Panc1 (cell line): ENCODE data around the gene ZNF775. TPM values are rescaled to one million over a fixed set of nuclear protein-coding genes. Genes with fewer than 3 reads are reported as not detected.

ENCODE experiments used
- ATAC-seq: fragments of 200-7000 bp; cut with Tn5 transposase; 2 replicates; pipeline ENCODE4 v1.9.1; 2020; ENCODE audit warnings: mild to moderate bottlenecking, moderate library complexity
- BruUV-seq: library from RNA; stranded (reverse); fragments of 400-500 nt; replicated peaks from 2 replicates; lab custom pipeline; 2021; lab: Mats Ljungman, UMichigan
- CTCF ChIA-PET: fragments of 300-600 bp; sonication (Branson Sonifier 250); formaldehyde crosslinking; loops from one replicate; lab custom pipeline; 2022; ENCODE audit warnings: antibody characterized with exemption; lab: Charles Lee
- POLR2A ChIA-PET: fragments of 300-600 bp; sonication (Branson Sonifier 250); formaldehyde crosslinking; loops from one replicate; lab custom pipeline; 2022; ENCODE audit warnings: antibody characterized with exemption; lab: Charles Lee
- DNase-seq: peaks from one replicate; pipeline ENCODE4 v3.0.0-alpha.2; 2010; ENCODE audit warnings: low read depth, low spot score
- H3K27ac ChIP-seq: 2 replicates; pipeline ENCODE4 v1.5.1; 2011; ENCODE audit warnings: mild to moderate bottlenecking, low read length, inconsistent platforms
- H3K27me3 ChIP-seq: fragments of 200-500 bp; sonication (Bioruptor generic); 2 replicates; pipeline ENCODE4 v1.6.0; 2014; ENCODE audit warnings: low read length, inconsistent platforms; ENCODE audit not compliant: control insufficient read depth, insufficient read depth
- H3K36me3 ChIP-seq: fragments of 200-500 bp; sonication (Bioruptor generic); 2 replicates; pipeline ENCODE4 v1.5.1; 2014; ENCODE audit warnings: inconsistent platforms, mild to moderate bottlenecking, low read length, moderate library complexity; ENCODE audit not compliant: control insufficient read depth, insufficient read depth
- H3K4me1 ChIP-seq: 2 replicates; pipeline ENCODE4 v1.5.1; 2011; ENCODE audit warnings: inconsistent platforms, mild to moderate bottlenecking, low read length, moderate library complexity; ENCODE audit not compliant: control insufficient read depth, insufficient read depth
- H3K4me3 ChIP-seq, 2 experiments: 2 replicates each; pipeline ENCODE4 v1.5.1; 2011 to 2012; ENCODE audit warnings: low read depth in 2 of 2, low read length in 2 of 2, mild to moderate bottlenecking in 2 of 2, inconsistent platforms in 1 of 2, moderate library complexity in 1 of 2
- H3K9me3 ChIP-seq: fragments of 200-500 bp; sonication (Bioruptor generic); 2 replicates; pipeline ENCODE4 v1.5.1; 2014; ENCODE audit warnings: low read depth, mild to moderate bottlenecking, inconsistent platforms, low read length, moderate library complexity; ENCODE audit not compliant: control insufficient read depth, insufficient read depth
- POLR2AphosphoS5 ChIP-seq: IDR thresholded peaks from 2 replicates; pipeline ENCODE4 v1.6.1; 2012; ENCODE audit warnings: mild to moderate bottlenecking, low read depth, low read length, moderate library complexity
- SIN3A ChIP-seq: IDR thresholded peaks from 2 replicates; pipeline ENCODE4 v1.6.1; 2012; ENCODE audit warnings: low read depth, mild to moderate bottlenecking, low read length, moderate library complexity, borderline replicate concordance; ENCODE audit not compliant: insufficient read depth
- TCF7L2 ChIP-seq: IDR thresholded peaks from 2 replicates; pipeline ENCODE4 v1.6.1; 2011; ENCODE audit warnings: mild to moderate bottlenecking, low read depth, low read length, inconsistent platforms
- in situ Hi-C: cut with HindIII; loops from 2 replicates; pipeline ENCODE4 v1.10.0; 2016; ENCODE audit warnings: low sequenced_read_pairs, low pct_unique_long_range_greater_than_20kb
- intact Hi-C: fragments of 100-400 bp; cut with micrococcal nuclease; formaldehyde crosslinking; loops from one replicate; pipeline ENCODE4 v1.10.0; 2022; ENCODE audit not compliant: unreplicated experiment
- total RNA-seq: library from RNA; stranded (reverse); gene quantifications from one replicate; pipeline ENCODE4 v1.2.1, GENCODE V29; 2021; ENCODE audit not compliant: unreplicated experiment
- TF ChIP-seq, protein P1 (sequence below): fragments of 450-650 bp; IDR thresholded peaks from 2 replicates; pipeline ENCODE4 v1.5.1; 2017; ENCODE audit warnings: mild to moderate bottlenecking
- TF ChIP-seq, protein P2 (sequence below), 2 experiments: IDR thresholded peaks; 2 replicates each; pipeline ENCODE4 v1.6.1; 2011 to 2012; ENCODE audit warnings: low read depth in 2 of 2, control low read depth in 1 of 2, low read length in 1 of 2, mild to moderate bottlenecking in 1 of 2, moderate library complexity in 1 of 2; ENCODE audit not compliant: insufficient read depth in 1 of 2

Gene ZNF775
- total RNA-seq, 1 experiment from 2014 or later: 14.7 TPM

DNA sequence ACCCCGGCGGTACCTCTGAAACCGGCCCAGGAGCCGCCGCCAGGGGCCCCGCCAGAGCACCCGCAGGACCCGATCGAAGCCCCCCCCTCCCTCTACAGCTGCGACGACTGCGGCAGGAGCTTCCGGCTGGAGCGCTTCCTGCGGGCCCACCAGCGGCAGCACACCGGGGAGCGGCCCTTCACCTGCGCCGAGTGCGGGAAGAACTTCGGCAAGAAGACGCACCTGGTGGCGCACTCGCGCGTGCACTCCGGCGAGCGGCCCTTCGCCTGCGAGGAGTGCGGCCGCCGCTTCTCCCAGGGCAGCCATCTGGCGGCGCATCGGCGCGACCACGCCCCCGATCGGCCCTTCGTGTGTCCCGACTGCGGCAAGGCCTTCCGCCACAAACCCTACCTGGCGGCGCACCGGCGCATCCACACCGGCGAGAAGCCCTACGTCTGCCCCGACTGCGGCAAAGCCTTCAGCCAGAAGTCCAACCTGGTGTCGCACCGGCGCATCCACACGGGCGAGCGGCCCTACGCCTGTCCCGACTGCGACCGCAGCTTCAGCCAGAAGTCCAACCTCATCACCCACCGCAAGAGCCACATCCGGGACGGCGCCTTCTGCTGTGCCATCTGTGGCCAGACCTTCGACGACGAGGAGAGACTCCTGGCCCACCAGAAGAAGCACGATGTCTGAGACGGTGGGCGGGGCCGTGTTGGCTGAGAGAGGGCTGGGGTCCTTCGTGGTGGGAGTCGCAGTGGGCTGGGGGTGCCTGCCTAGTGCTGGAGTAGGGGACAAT, 6.7 kb upstream of the ZNF775 start:
- H3K4me1 ChIP-seq: peaks cover 52% of the 10 kb centered on the region
- no peak overlapping the region for H3K27ac ChIP-seq
- ChIA-PET CTCF (no interaction called here), POLR2A (no interaction called here)
- H3K27me3 ChIP-seq: no peaks in the 10 kb centered on the region
- in situ Hi-C loops (no loop called here), intact Hi-C loops (no loop called here)
- DNase-seq: no peak
- no peak overlapping the region for H3K4me3 ChIP-seq
- no TSS peak for BruUV-seq
- H3K36me3 ChIP-seq: peaks cover 9% of the 10 kb centered on the region
- ATAC-seq: no peak
- no peaks in the 10 kb centered on the region for H3K9me3 ChIP-seq
- TF ChIP-seq SIN3A (no peak), TCF7L2 (no peak), POLR2AphosphoS5 (no peak)
- TF ChIP-seq, protein P1, sequence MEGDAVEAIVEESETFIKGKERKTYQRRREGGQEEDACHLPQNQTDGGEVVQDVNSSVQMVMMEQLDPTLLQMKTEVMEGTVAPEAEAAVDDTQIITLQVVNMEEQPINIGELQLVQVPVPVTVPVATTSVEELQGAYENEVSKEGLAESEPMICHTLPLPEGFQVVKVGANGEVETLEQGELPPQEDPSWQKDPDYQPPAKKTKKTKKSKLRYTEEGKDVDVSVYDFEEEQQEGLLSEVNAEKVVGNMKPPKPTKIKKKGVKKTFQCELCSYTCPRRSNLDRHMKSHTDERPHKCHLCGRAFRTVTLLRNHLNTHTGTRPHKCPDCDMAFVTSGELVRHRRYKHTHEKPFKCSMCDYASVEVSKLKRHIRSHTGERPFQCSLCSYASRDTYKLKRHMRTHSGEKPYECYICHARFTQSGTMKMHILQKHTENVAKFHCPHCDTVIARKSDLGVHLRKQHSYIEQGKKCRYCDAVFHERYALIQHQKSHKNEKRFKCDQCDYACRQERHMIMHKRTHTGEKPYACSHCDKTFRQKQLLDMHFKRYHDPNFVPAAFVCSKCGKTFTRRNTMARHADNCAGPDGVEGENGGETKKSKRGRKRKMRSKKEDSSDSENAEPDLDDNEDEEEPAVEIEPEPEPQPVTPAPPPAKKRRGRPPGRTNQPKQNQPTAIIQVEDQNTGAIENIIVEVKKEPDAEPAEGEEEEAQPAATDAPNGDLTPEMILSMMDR: no peak
- TF ChIP-seq, protein P2, sequence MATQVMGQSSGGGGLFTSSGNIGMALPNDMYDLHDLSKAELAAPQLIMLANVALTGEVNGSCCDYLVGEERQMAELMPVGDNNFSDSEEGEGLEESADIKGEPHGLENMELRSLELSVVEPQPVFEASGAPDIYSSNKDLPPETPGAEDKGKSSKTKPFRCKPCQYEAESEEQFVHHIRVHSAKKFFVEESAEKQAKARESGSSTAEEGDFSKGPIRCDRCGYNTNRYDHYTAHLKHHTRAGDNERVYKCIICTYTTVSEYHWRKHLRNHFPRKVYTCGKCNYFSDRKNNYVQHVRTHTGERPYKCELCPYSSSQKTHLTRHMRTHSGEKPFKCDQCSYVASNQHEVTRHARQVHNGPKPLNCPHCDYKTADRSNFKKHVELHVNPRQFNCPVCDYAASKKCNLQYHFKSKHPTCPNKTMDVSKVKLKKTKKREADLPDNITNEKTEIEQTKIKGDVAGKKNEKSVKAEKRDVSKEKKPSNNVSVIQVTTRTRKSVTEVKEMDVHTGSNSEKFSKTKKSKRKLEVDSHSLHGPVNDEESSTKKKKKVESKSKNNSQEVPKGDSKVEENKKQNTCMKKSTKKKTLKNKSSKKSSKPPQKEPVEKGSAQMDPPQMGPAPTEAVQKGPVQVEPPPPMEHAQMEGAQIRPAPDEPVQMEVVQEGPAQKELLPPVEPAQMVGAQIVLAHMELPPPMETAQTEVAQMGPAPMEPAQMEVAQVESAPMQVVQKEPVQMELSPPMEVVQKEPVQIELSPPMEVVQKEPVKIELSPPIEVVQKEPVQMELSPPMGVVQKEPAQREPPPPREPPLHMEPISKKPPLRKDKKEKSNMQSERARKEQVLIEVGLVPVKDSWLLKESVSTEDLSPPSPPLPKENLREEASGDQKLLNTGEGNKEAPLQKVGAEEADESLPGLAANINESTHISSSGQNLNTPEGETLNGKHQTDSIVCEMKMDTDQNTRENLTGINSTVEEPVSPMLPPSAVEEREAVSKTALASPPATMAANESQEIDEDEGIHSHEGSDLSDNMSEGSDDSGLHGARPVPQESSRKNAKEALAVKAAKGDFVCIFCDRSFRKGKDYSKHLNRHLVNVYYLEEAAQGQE (IDR thresholded peaks at IDR 0.05; ENCODE audit: insufficient read depth in 1 of 2, low read depth in 2 of 2, low read length in 1 of 2): no peak

DNA sequence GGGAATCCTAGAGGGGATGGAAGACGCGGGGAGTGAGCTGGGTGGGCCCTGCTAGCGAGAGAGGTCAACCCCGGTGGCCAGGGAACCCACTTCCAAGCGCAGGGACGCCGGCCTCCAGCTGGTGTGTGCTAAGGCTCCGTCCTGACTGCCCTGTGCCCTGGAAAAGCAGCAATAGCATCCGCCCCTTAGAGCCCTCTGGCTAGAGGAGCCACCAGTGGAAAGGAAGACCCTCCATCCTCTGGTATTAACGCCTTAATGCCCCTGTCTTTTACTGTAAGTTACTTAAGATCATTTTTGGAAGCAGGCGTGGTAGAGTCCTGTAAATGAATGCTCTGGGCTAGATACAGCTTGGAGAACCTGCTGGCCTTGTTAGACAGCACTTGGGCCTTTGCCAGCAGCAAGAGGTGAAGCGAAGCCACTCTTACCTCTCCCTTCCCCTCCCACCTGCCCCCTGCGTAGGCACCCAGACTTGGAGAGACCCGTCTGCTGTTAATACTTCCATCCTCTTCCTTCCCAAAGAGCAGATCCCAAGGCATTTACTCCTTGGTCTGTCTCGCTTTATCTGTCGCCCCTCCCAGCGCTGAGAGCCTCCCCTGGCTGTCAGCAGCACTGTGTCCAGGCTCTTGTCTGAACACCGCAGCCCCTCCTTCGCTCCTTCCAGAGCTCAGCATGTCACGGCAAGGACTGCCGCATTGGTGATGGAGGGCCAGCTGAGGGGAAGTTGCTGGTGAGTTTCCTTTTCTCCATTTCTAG, 5.9 kb upstream of the ZNF775 start:
- POLR2A ChIA-PET: no interaction called here
- intact Hi-C loops: no loop called here
- DNase-seq: no peak

More for the DNA sequence above, 5.9 kb upstream of the ZNF775 start:
- no peaks in the 10 kb centered on the region for H3K27me3 ChIP-seq
- no peak overlapping the region for H3K27ac ChIP-seq
- H3K36me3 ChIP-seq: peaks cover 9% of the 10 kb centered on the region
- H3K4me3 ChIP-seq: no peak overlapping the region
- H3K9me3 ChIP-seq: no peaks in the 10 kb centered on the region
- in situ Hi-C loops: no loop called here
- CTCF ChIA-PET: no interaction called here
- BruUV-seq: TSS peak; percentile 33
- ATAC-seq: no peak
- H3K4me1 ChIP-seq: peaks cover 55% of the 10 kb centered on the region
- TF ChIP-seq, protein P1: no peak
- TF ChIP-seq, protein P2 (IDR thresholded peaks at IDR 0.05; ENCODE audit: insufficient read depth in 1 of 2, low read depth in 2 of 2, low read length in 1 of 2): no peak
- TF ChIP-seq SIN3A (no peak), TCF7L2 (no peak), POLR2AphosphoS5 (no peak)
